Endothelial cell of umbilical vein (primary cell): Measurements from ENCODE around the gene HBE1. TPM values are rescaled to one million over a fixed set of nuclear protein-coding genes. Genes with fewer than 3 reads are reported as not detected.

Experiments
- BruUV-seq: library from RNA; stranded (reverse); fragments of 400-500 nt; replicated peaks from 2 replicates; lab custom pipeline; 2021; lab: Mats Ljungman, UMichigan
- CTCF ChIA-PET: fragments of 300-600, 350-600 bp; sonication (Branson Sonifier 250); formaldehyde crosslinking; loops from one replicate; lab custom pipeline; 2021; ENCODE audit warnings: antibody characterized with exemption, inconsistent platforms; lab: Charles Lee
- POLR2A ChIA-PET: fragments of 300-600, 350-600 bp; sonication (Branson Sonifier 250); formaldehyde crosslinking; loops from one replicate; lab custom pipeline; 2021; ENCODE audit warnings: antibody characterized with exemption, inconsistent platforms; lab: Charles Lee
- DNase-seq: peaks from one replicate; pipeline ENCODE4 v3.0.0-alpha.2; 2011; ENCODE audit warnings: low read depth, low spot score
- FAIRE-seq: peaks from 2 replicates; lab custom pipeline; 2011; peaks lifted over from hg19 to GRCh38; lab: Jason Lieb, UNC
- H2AFZ ChIP-seq: 2 replicates; pipeline ENCODE4 v1.6.0; 2012; ENCODE audit warnings: low read depth, low read length, control low read depth, inconsistent platforms
- H3K27ac ChIP-seq: 2 replicates; pipeline ENCODE4 v1.5.1; 2011; ENCODE audit warnings: low read depth, mild to moderate bottlenecking, control low read depth, low read length, moderate library complexity; ENCODE audit not compliant: insufficient read depth
- H3K27me3 ChIP-seq, 2 experiments: 2 replicates each; pipeline versions ENCODE4 v1.6.0 to v1.6.1; 2011; ENCODE audit warnings: low read length in 2 of 2, mixed read lengths in 1 of 2; ENCODE audit not compliant: control insufficient read depth in 2 of 2, insufficient read depth in 2 of 2
- H3K36me3 ChIP-seq, 2 experiments: 2 replicates in 1 of 2; 3 replicates in 1 of 2; pipeline ENCODE4 v1.5.1; 2011; ENCODE audit warnings: low read length in 2 of 2, mild to moderate bottlenecking in 1 of 2, moderate library complexity in 1 of 2; ENCODE audit not compliant: control insufficient read depth in 2 of 2, insufficient read depth in 2 of 2; ENCODE audit errors: extremely low read depth in 1 of 2
- H3K4me1 ChIP-seq: 3 replicates; pipeline ENCODE4 v1.5.1; 2011; ENCODE audit warnings: mild to moderate bottlenecking, low read length; ENCODE audit not compliant: control insufficient read depth, insufficient read depth; ENCODE audit errors: extremely low read depth
- H3K4me2 ChIP-seq: 2 replicates; pipeline ENCODE4 v1.6.1; 2011; ENCODE audit warnings: low read length, control low read depth, mixed read lengths; ENCODE audit not compliant: insufficient read depth
- H3K4me3 ChIP-seq, 3 experiments: fragments of 200-600 bp in 1 of 3; sonication (generic), shearing (Covaris generic) in 1 of 3; replicated peaks in 1 of 3; 2 replicates each; pipeline ENCODE4 v1.5.1; 2011 to 2016; ENCODE audit warnings: control low read depth in 3 of 3, low read length in 3 of 3, mild to moderate bottlenecking in 2 of 3, inconsistent platforms in 1 of 3, low read depth in 1 of 3, moderate library complexity in 1 of 3; ENCODE audit not compliant: insufficient read depth in 1 of 3
- H3K79me2 ChIP-seq: 2 replicates; pipeline ENCODE4 v1.6.0; 2012; ENCODE audit warnings: low read length, inconsistent platforms; ENCODE audit not compliant: control insufficient read depth, insufficient read depth
- H3K9ac ChIP-seq: replicated peaks from 2 replicates; pipeline ENCODE3; 2011; ENCODE audit warnings: low read length, control low read depth; ENCODE audit not compliant: insufficient read depth; ENCODE audit errors: extremely low read depth
- H3K9me1 ChIP-seq: replicated peaks from 3 replicates; pipeline ENCODE4 v1.6.0; 2011; ENCODE audit warnings: mild to moderate bottlenecking, low read length; ENCODE audit not compliant: control insufficient read depth, insufficient read depth; ENCODE audit errors: extremely low read depth
- H3K9me3 ChIP-seq: replicated peaks from 2 replicates; pipeline ENCODE4 v1.5.1; 2012; ENCODE audit warnings: low read length, inconsistent platforms; ENCODE audit not compliant: control insufficient read depth, insufficient read depth
- H4K20me1 ChIP-seq: replicated peaks from 2 replicates; pipeline ENCODE3; 2011; ENCODE audit warnings: mild to moderate bottlenecking, low read length; ENCODE audit not compliant: control insufficient read depth, insufficient read depth; ENCODE audit errors: extremely low read depth
- CTCF ChIP-seq, 2 donors: IDR thresholded peaks; 1 replicate in 1 of 2; 2 replicates in 1 of 2; pipeline ENCODE4 v1.5.1; 2011; ENCODE audit warnings: low read length in 2 of 2, mild to moderate bottlenecking in 2 of 2, moderate library complexity in 2 of 2, control low read depth in 1 of 2, inconsistent platforms in 1 of 2, low read depth in 1 of 2; ENCODE audit not compliant: insufficient read depth in 1 of 2; ENCODE audit errors: extremely low read depth in 1 of 2
- EZH2 ChIP-seq: IDR thresholded peaks from 2 replicates; pipeline ENCODE4 v1.6.1; 2012; ENCODE audit warnings: borderline replicate concordance, low read depth, mild to moderate bottlenecking, moderate library complexity, low read length, inconsistent platforms; ENCODE audit not compliant: severe bottlenecking
- FOS ChIP-seq: IDR thresholded peaks from 2 replicates; pipeline ENCODE4 v1.6.1; 2011; ENCODE audit warnings: mild to moderate bottlenecking, low read length, moderate library complexity, borderline replicate concordance; ENCODE audit not compliant: insufficient read depth
- GATA2 ChIP-seq: IDR thresholded peaks from 2 replicates; pipeline ENCODE4 v1.7.0; 2011; ENCODE audit warnings: low read depth, mild to moderate bottlenecking, moderate library complexity, mixed read lengths, low read length; ENCODE audit not compliant: insufficient read length, insufficient read depth
- JUN ChIP-seq: IDR thresholded peaks from 2 replicates; pipeline ENCODE4 v1.6.1; 2011; ENCODE audit warnings: borderline replicate concordance, low read depth; ENCODE audit not compliant: insufficient read length, insufficient read depth
- POLR2A ChIP-seq: IDR thresholded peaks from 2 replicates; pipeline ENCODE4 v1.6.1; 2012; ENCODE audit warnings: low read depth, mild to moderate bottlenecking, control low read depth, low read length
- POLR2AphosphoS5 ChIP-seq: IDR thresholded peaks from 2 replicates; pipeline ENCODE4 v1.6.1; 2012; ENCODE audit warnings: low read depth, mild to moderate bottlenecking, control low read depth, low read length, moderate library complexity; ENCODE audit not compliant: insufficient read depth
- dilution Hi-C: fragments of 300-500 bp; cut with MboI; formaldehyde crosslinking; loops from one replicate; pipeline ENCODE4 v1.15.0; 2019; ENCODE audit warnings: low sequenced_read_pairs; ENCODE audit not compliant: extremely low pct_ligation_motif_present
- intact Hi-C: fragments of 100-400 bp; cut with micrococcal nuclease; formaldehyde crosslinking; loops from one replicate; pipeline ENCODE4 v1.10.0; 2022
- polyA plus RNA-seq, 4 experiments: library from polyadenylated mRNA; depleted of rRNA in 3 of 4; stranded (reverse) in 3 of 4; unstranded in 1 of 4; fragments of >200 nt; gene quantifications; 2 replicates each; pipeline versions ENCODE4 v1.2.1 to v1.2.3, GENCODE V29; 2011 to 2012; ENCODE audit warnings: missing spikeins in 1 of 4
- total RNA-seq: library from RNA; stranded (reverse); gene quantifications from 2 replicates; pipeline ENCODE4 v1.2.3, GENCODE V29; 2021

HBE1 gene
- total and polyA plus RNA-seq, 2 donors (not counting 3 experiments of a cell fraction or from before 2014, with no cell fraction given), result 0.37 TPM; not detected in 1

DNA sequence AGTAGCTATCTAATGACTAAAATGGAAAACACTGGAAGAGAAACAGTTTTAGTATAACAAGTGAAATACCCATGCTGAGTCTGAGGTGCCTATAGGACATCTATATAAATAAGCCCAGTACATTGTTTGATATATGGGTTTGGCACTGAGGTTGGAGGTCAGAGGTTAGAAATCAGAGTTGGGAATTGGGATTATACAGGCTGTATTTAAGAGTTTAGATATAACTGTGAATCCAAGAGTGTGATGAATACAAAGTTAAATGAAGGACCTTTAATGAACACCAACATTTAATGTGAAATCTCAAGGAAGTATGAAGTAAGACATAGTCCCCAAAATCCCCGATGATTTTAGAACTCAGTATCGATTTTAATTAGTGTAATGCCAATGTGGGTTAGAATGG lies 32.3 kb downstream of the HBE1 start:
- DNase-seq (no peak), FAIRE-seq (no peak)
- intact Hi-C loops, result no loop called here
- Histone ChIP-seq H3K9me1 (no peaks in the 10 kb centered on the region), H3K27ac (no peak overlapping the region), H3K36me3 (no peaks in the 10 kb centered on the region), H3K4me2 (no peak overlapping the region), H3K9me3 (no peaks in the 10 kb centered on the region), H2AFZ (no peak overlapping the region), H3K27me3 (no peaks in the 10 kb centered on the region), H3K79me2 (no peaks in the 10 kb centered on the region), H4K20me1 (no peaks in the 10 kb centered on the region), H3K4me3 (no peak overlapping the region), H3K9ac (no peak overlapping the region), H3K4me1 (no peaks in the 10 kb centered on the region)
- dilution Hi-C loops, result no loop called here
- POLR2A ChIA-PET, result no interaction called here
- no peak for TF ChIP-seq FOS
- TF ChIP-seq POLR2A, result no peak
- TF ChIP-seq CTCF (IDR thresholded peaks at IDR 0.05; ENCODE audit: extremely low read depth in 1 of 2, insufficient read depth in 1 of 2, low read depth in 1 of 2, low read length in 2 of 2), result no peak
- TF ChIP-seq EZH2, result no peak
- no peak for TF ChIP-seq JUN
- no peak for TF ChIP-seq POLR2AphosphoS5
- no peak for TF ChIP-seq GATA2
- CTCF ChIA-PET, result no interaction called here
- BruUV-seq, result no TSS peak
